Measurements from ENCODE around the gene PCDH8. TPM values are rescaled to one million over a fixed set of nuclear protein-coding genes. Genes with fewer than 3 reads are reported as not detected.

Gene PCDH8
- total RNA-seq, result not detected

- ATAC-seq, result no peak
- DNase-seq (ENCODE audit: low spot score), result no peak
Observed at GRCh38 chr13:52848455-52849195, at the start of gene PCDH8. Gene PCDH8 (minus strand): TSS chr13:52848640. CDS start chr13:52848436, 204 bp downstream.

- ATAC-seq (no peak), DNase-seq (ENCODE audit: low spot score) (no peak)
Observed at GRCh38 chr13:52896827-52897659, 48.6 kb upstream of the PCDH8 start.

GRCh38 chr13:52894413-52894812 is 46.0 kb upstream of the PCDH8 start:
- DNase-seq (ENCODE audit: low spot score), result no peak
- no peak for ATAC-seq

GRCh38 chr13:52892925-52893324 is 44.5 kb upstream of the PCDH8 start:
- no peak for DNase-seq (ENCODE audit: low spot score)

GRCh38 chr13:52891706-52892105 is 43.3 kb upstream of the PCDH8 start:
- DNase-seq (ENCODE audit: low spot score), result no peak
- ATAC-seq, result no peak

More at GRCh38 chr13:52892925-52893324, 44.5 kb upstream of the PCDH8 start:
- ATAC-seq, result no peak

- ATAC-seq (no peak), DNase-seq (ENCODE audit: low spot score) (no peak)
Observed at GRCh38 chr13:52887165-52887564, 38.7 kb upstream of the PCDH8 start.

GRCh38 chr13:52885141-52885540 is 36.7 kb upstream of the PCDH8 start:
- no peak for DNase-seq (ENCODE audit: low spot score)

GRCh38 chr13:52884429-52885010 is 36.1 kb upstream of the PCDH8 start:
- ATAC-seq, result no peak
- DNase-seq (ENCODE audit: low spot score), result no peak

More at GRCh38 chr13:52885141-52885540, 36.7 kb upstream of the PCDH8 start:
- ATAC-seq, result no peak

- DNase-seq (ENCODE audit: low spot score) (no peak), ATAC-seq (no peak)
Observed at GRCh38 chr13:52882785-52883184, 34.3 kb upstream of the PCDH8 start.

GRCh38 chr13:52879950-52880741 is 31.7 kb upstream of the PCDH8 start:
- DNase-seq (ENCODE audit: low spot score) (no peak), ATAC-seq (no peak)

GRCh38 chr13:52878831-52879230 is 30.4 kb upstream of the PCDH8 start:
- DNase-seq (ENCODE audit: low spot score) (no peak), ATAC-seq (no peak)

GRCh38 chr13:52870143-52870542 is 21.7 kb upstream of the PCDH8 start:
- ATAC-seq (no peak), DNase-seq (ENCODE audit: low spot score) (no peak)

GRCh38 chr13:52869621-52870020 is 21.2 kb upstream of the PCDH8 start:
- DNase-seq (ENCODE audit: low spot score) (no peak), ATAC-seq (no peak)

- DNase-seq (ENCODE audit: low spot score) (no peak), ATAC-seq (no peak)
Observed at GRCh38 chr13:52869050-52869449, 20.6 kb upstream of the PCDH8 start.

GRCh38 chr13:52868190-52868589 is 19.8 kb upstream of the PCDH8 start:
- DNase-seq (ENCODE audit: low spot score) (no peak), ATAC-seq (no peak)

GRCh38 chr13:52864941-52865340 is 16.5 kb upstream of the PCDH8 start:
- ATAC-seq, result no peak
- DNase-seq (ENCODE audit: low spot score), result no peak

- DNase-seq (ENCODE audit: low spot score) (no peak), ATAC-seq (peak; percentile 38)
Observed at GRCh38 chr13:52862358-52863206, 14.1 kb upstream of the PCDH8 start.

GRCh38 chr13:52852444-52852843 is 4.0 kb upstream of the PCDH8 start:
- DNase-seq (ENCODE audit: low spot score) (no peak), ATAC-seq (no peak)

- DNase-seq (ENCODE audit: low spot score), result no peak
- ATAC-seq, result peak; percentile 51
Observed at GRCh38 chr13:52851137-52851962, 2.9 kb upstream of the PCDH8 start.
